ENCODE data around the gene PKP4. TPM values are rescaled to one million over a fixed set of nuclear protein-coding genes. Genes with fewer than 3 reads are reported as not detected.

The PKP4 gene
- total RNA-seq, 3 donors from 2014 or later, result 62.1 to 138 (median 121) TPM

GRCh38 chr2:158677542-158677941 is 220.8 kb downstream of the PKP4 start:
- H3K9me3 ChIP-seq, result no peaks in the 10 kb centered on the region
- H3K27ac ChIP-seq, result no peak overlapping the region
- H3K36me3 ChIP-seq, result no peaks in the 10 kb centered on the region
- TF ChIP-seq POLR2AphosphoS5 (IDR thresholded peaks at IDR 0.05) (no peak), POLR2A (IDR thresholded peaks at IDR 0.05) (no peak)
- TF ChIP-seq, protein P1, sequence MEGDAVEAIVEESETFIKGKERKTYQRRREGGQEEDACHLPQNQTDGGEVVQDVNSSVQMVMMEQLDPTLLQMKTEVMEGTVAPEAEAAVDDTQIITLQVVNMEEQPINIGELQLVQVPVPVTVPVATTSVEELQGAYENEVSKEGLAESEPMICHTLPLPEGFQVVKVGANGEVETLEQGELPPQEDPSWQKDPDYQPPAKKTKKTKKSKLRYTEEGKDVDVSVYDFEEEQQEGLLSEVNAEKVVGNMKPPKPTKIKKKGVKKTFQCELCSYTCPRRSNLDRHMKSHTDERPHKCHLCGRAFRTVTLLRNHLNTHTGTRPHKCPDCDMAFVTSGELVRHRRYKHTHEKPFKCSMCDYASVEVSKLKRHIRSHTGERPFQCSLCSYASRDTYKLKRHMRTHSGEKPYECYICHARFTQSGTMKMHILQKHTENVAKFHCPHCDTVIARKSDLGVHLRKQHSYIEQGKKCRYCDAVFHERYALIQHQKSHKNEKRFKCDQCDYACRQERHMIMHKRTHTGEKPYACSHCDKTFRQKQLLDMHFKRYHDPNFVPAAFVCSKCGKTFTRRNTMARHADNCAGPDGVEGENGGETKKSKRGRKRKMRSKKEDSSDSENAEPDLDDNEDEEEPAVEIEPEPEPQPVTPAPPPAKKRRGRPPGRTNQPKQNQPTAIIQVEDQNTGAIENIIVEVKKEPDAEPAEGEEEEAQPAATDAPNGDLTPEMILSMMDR (IDR thresholded peaks at IDR 0.05), result no peak
- intact Hi-C loops (cut with DNase I; ENCODE audit: low total_unique reads), result no loop called here
- no peak for DNase-seq (ENCODE audit: low spot score in 2 of 2)
- H3K4me1 ChIP-seq, result no peaks in the 10 kb centered on the region
- no peak overlapping the region for H3K4me3 ChIP-seq
- no peaks in the 10 kb centered on the region for H3K27me3 ChIP-seq

GRCh38 chr2:158681816-158682215 is 225.1 kb downstream of the PKP4 start:
- Histone ChIP-seq H3K27me3 (no peaks in the 10 kb centered on the region), H3K4me3 (no peak overlapping the region), H3K9me3 (no peaks in the 10 kb centered on the region), H3K4me1 (no peaks in the 10 kb centered on the region), H3K36me3 (no peaks in the 10 kb centered on the region), H3K27ac (no peak overlapping the region)
- intact Hi-C loops (cut with DNase I; ENCODE audit: low total_unique reads), result no loop called here
- TF ChIP-seq, protein P1 (IDR thresholded peaks at IDR 0.05), result no peak
- TF ChIP-seq POLR2AphosphoS5 (IDR thresholded peaks at IDR 0.05) (no peak), POLR2A (IDR thresholded peaks at IDR 0.05) (no peak)
- no peak for DNase-seq (ENCODE audit: low spot score in 2 of 2)

GRCh38 chr2:158685646-158686045 is 228.9 kb downstream of the PKP4 start:
- no peaks in the 10 kb centered on the region for H3K9me3 ChIP-seq
- TF ChIP-seq POLR2A (IDR thresholded peaks at IDR 0.05) (no peak), POLR2AphosphoS5 (IDR thresholded peaks at IDR 0.05) (no peak)
- TF ChIP-seq, protein P1 (IDR thresholded peaks at IDR 0.05), result no peak
- H3K4me3 ChIP-seq, result no peak overlapping the region
- H3K27me3 ChIP-seq, result no peaks in the 10 kb centered on the region
- no peak overlapping the region for H3K27ac ChIP-seq
- no peak for DNase-seq (ENCODE audit: low spot score in 2 of 2)
- H3K4me1 ChIP-seq, result no peaks in the 10 kb centered on the region
- intact Hi-C loops (cut with DNase I; ENCODE audit: low total_unique reads), result no loop called here
- no peaks in the 10 kb centered on the region for H3K36me3 ChIP-seq

DNA sequence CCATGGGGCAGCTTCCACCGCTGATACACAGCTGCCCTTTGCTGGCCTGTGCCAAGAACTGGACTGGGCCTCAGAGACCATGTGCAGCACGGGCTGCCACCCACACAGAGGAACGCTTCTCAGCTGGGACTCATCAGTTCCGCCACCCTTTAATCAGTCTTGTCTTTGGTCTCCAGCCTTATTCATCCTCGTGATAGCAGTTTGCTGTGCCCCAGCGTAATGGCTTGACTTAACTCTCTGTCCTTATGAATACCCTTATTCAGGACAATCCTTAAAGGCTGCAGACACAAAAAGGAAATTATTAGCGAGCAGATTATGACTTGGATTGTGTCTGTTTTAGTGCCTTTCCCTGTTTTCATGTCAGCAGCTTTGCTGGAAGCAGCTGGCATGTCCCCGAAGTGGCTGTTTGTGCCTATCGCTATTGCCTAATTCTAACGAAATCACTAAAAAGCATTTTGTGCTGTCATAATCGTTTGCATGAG is 229.5 kb downstream of the PKP4 start:
- no peak overlapping the region for H3K27ac ChIP-seq
- intact Hi-C loops (cut with DNase I; ENCODE audit: low total_unique reads), result no loop called here
- H3K4me3 ChIP-seq, result no peak overlapping the region
- no peak for DNase-seq (ENCODE audit: low spot score in 2 of 2)
- no peaks in the 10 kb centered on the region for H3K4me1 ChIP-seq
- TF ChIP-seq POLR2A (IDR thresholded peaks at IDR 0.05), result no peak
- no peak for TF ChIP-seq POLR2AphosphoS5 (IDR thresholded peaks at IDR 0.05)
- TF ChIP-seq, protein P1 (IDR thresholded peaks at IDR 0.05), result no peak
- no peaks in the 10 kb centered on the region for H3K27me3 ChIP-seq
- H3K36me3 ChIP-seq, result no peaks in the 10 kb centered on the region
- H3K9me3 ChIP-seq, result no peaks in the 10 kb centered on the region

DNA sequence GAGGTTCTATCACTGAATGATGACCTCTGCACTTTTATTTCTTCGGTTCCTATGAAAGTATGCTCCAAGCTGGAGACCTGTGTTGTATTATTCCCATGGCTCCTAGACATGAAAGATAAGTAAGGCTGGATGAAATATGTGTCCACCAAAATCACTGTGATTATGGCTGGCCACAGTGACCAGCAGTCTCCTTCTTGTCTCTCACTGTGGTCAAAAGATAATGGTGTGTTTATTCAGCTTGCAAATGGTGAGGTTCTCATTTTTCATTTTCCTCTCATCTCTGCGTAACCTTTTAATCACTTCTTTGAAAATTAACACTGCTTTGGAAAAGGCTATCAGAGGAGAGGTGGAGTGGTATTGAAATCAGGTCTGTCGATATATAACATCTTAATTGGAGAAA is 230.6 kb downstream of the PKP4 start:
- Histone ChIP-seq H3K4me1 (no peaks in the 10 kb centered on the region), H3K4me3 (no peak overlapping the region), H3K9me3 (no peaks in the 10 kb centered on the region), H3K27me3 (no peaks in the 10 kb centered on the region), H3K36me3 (no peaks in the 10 kb centered on the region), H3K27ac (no peak overlapping the region)
- intact Hi-C loops (cut with DNase I; ENCODE audit: low total_unique reads), result no loop called here
- no peak for DNase-seq (ENCODE audit: low spot score in 2 of 2)
- TF ChIP-seq, protein P1 (IDR thresholded peaks at IDR 0.05), result no peak
- TF ChIP-seq POLR2A (IDR thresholded peaks at IDR 0.05) (no peak), POLR2AphosphoS5 (IDR thresholded peaks at IDR 0.05) (no peak)
